Heart right ventricle (tissue), 16 donors: ENCODE results near the gene UBL3. TPM values are rescaled to one million over a fixed set of nuclear protein-coding genes. Genes with fewer than 3 reads are reported as not detected.

Experiments
- ATAC-seq, 8 donors: fragments of 200-7000 bp; cut with Tn5 transposase; one replicate each; pipeline ENCODE4 v1.9.1; 2020; ENCODE audit warnings: mild to moderate bottlenecking in 8 of 8, moderate library complexity in 8 of 8, moderate number of reproducible peaks in 1 of 8
- DNase-seq, 2 donors: peaks; one replicate each; pipeline ENCODE4 v3.0.0-alpha.2; 2020
- H3K27ac ChIP-seq, 10 donors: fragments of 200-600 bp; sonication (generic) in 2 of 10; one replicate each; pipeline versions ENCODE4 v1.5.0 to v1.8.0; 2020 to 2022; ENCODE audit warnings: mild to moderate bottlenecking in 3 of 10
- H3K27me3 ChIP-seq, 7 donors: fragments of 200-600 bp; one replicate each; pipeline ENCODE4 v1.8.0; 2021 to 2022; ENCODE audit warnings: mild to moderate bottlenecking in 2 of 7
- H3K36me3 ChIP-seq, 9 donors: fragments of 200-600 bp; sonication (generic) in 1 of 9; one replicate each; pipeline versions ENCODE4 v1.5.0 to v1.8.0; 2020 to 2022; ENCODE audit warnings: mild to moderate bottlenecking in 2 of 9
- H3K4me1 ChIP-seq, 9 donors: fragments of 200-600 bp; sonication (generic) in 1 of 9; one replicate each; pipeline versions ENCODE4 v1.5.0 to v1.8.0; 2020 to 2022; ENCODE audit warnings: mild to moderate bottlenecking in 4 of 9
- H3K4me3 ChIP-seq, 10 donors: fragments of 200-600 bp; sonication (generic) in 2 of 10; one replicate each; pipeline versions ENCODE4 v1.5.0 to v1.8.0; 2020 to 2022; ENCODE audit warnings: mild to moderate bottlenecking in 7 of 10, moderate library complexity in 2 of 10
- H3K9me3 ChIP-seq, 11 donors: fragments of 200-600 bp in 10 of 11; sonication (generic) in 2 of 11; one replicate each; pipeline versions ENCODE4 v1.5.0 to v1.8.0; 2013 to 2022; ENCODE audit warnings: mild to moderate bottlenecking in 2 of 11, control low read depth in 1 of 11, moderate library complexity in 1 of 11
- CTCF ChIP-seq, 9 donors: fragments of 200-600 bp; sonication (generic) in 2 of 9; IDR thresholded peaks; one replicate each; pipeline versions ENCODE4 v1.5.0 to v1.8.0; 2021 to 2022; ENCODE audit warnings: antibody characterized with exemption in 9 of 9, mild to moderate bottlenecking in 5 of 9, moderate library complexity in 1 of 9
- WGBS, 2 donors: extraction: QIAGEN DNeasy Blood & Tissue Kit; methylation state at CpG; one replicate each; pipeline ENCODE4 v1.1.7; 2013; ENCODE audit warnings: inconsistent platforms in 1 of 2; 5-methylcytosine and 5-hydroxymethylcytosine counted together
- intact Hi-C, 10 donors: fragments of 100-400 bp; cut with DNase I; formaldehyde crosslinking; loops; one replicate each; pipeline versions ENCODE4 v1.11.1 to v1.14.2; 2022
- polyA plus RNA-seq, 2 donors: library from polyadenylated mRNA; stranded (reverse); fragments of 200-250 nt; gene quantifications; one replicate each; pipeline ENCODE4 v1.2.3, GENCODE V29; 2013
- total RNA-seq, 10 donors: library from RNA; stranded (reverse); fragmentation: NEBNext Ultra II Directional in 3 of 10; extraction: Animal tissue kit (Norgen Biotek cat#: 25700) in 3 of 10; gene quantifications; one replicate each; pipeline versions ENCODE4 v1.2.1 to v1.2.4, GENCODE V29; 2021 to 2023
- donor health status: Arrhythmogenic right ventricular cardiomyopathy.
- donor health status: ischemic (EF 13 %, LVEDD 7.1; RV severe dilation, severe dysfunction).
- donor health status: healthy with polysubstance abuse.
- donor health status: DM: no; HTN: yes; CAD: no.
- donor health status: DM: no; HTN: no; CAD: no.
- donor health status: ischemic (EF 25% LVEDD 6.9; RV normal size, moderate dysfunction).
- donor health status: ischemic (EF 25% LVEDD 5.7; RV mildly dilated, moderate dysfunction).
- donor health status: healthy.
- donor health status: DM: yes; HTN: yes; CAD: no.
- donor health status: Ischemic cardiomyopathy.
- donor health status: ischemic (EF 35%, LVEDD 5.7; RV mildly dilated, moderate dysfunction).
- donor health status: nonischemic (EF 11% LVEDD 7.7; RV severe dilation, severe dysfunction).
- donor health status: DM: yes; HTN: yes; CAD: no.
- donor health status: PGD.
- donor health status: ischemic (EF 29% LVEDD 5.4; RV normal size, mild dysfunction).
- donor health status: nonischemic (EF 23%, LVEDD 6.1; RV moderate dilation, normal function).

Gene UBL3
- total and polyA plus RNA-seq, 12 donors: 6.7 to 24.3 (median 20.8) TPM

- Histone ChIP-seq H3K9me3 (peaks cover 0 to 13% (median 0%) of the 10 kb centered on the region in 11 donors), H3K4me3 (no peak overlapping the region), H3K4me1 (peaks cover 0 to 6% (median 0%) of the 10 kb centered on the region in 9 donors), H3K36me3 (peaks cover 0 to 15% (median 0%) of the 10 kb centered on the region in 9 donors), H3K27ac (no peak overlapping the region), H3K27me3 (no peaks in the 10 kb centered on the region)
- no peak for TF ChIP-seq CTCF (IDR thresholded peaks at IDR 0.05)
- intact Hi-C loops: loop anchor here in 1 of 10 donors (10.0 kb wide), 1 partner anchor 164 kb away; no protein-coding TSS in a partner anchor
- ATAC-seq (no peak), DNase-seq (no peak)
- WGBS, 2 donors: 90 to 92% methylated on average over 3 of the region's 3 CpGs
Measured at GRCh38 chr13:29760544-29760943, 89.9 kb downstream of the UBL3 start.

DNA sequence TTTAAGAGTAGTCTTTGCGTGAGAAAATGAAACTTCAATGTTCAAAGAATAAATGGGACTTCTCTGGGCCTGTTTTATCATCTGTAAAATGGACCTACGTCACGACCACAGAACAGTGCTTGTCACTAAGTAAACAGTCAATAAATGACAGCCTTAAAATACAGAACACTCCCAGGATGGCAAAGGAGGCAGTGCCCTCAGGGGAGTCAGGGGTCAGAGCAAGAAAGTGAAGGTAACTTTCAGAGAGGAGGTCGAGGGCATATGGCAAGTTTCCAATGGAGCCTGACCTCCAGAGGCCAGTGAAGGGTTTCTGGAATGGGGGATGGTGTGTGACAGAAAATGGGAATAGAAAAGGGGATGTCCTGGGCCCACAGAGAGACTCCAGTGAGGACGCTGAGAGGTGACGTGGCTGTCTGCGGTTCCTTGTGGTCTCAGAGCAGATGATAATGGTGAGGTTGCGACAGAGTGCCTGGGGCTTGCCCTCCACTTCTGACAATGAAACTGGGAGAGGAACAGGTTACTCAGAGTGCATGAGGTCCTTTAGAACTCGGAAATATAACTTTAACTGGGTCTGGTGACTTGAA is 91.8 kb downstream of the UBL3 start:
- DNase-seq: no peak

GRCh38 chr13:29756506-29756905 is 93.9 kb downstream of the UBL3 start:
- no peak overlapping the region for H3K4me3 ChIP-seq
- peaks cover 0 to 13% (median 0%) of the 10 kb centered on the region in 11 donors for H3K9me3 ChIP-seq
- WGBS, 2 donors: 71 to 72% methylated on average over 2 of the region's 2 CpGs
- H3K27me3 ChIP-seq: no peaks in the 10 kb centered on the region
- no peak overlapping the region for H3K27ac ChIP-seq
- H3K36me3 ChIP-seq: no peaks in the 10 kb centered on the region
- TF ChIP-seq CTCF (IDR thresholded peaks at IDR 0.05): no peak
- intact Hi-C loops: no loop called here
- peaks cover 0 to 6% (median 0%) of the 10 kb centered on the region in 9 donors for H3K4me1 ChIP-seq
- no peak for DNase-seq
- no peak for ATAC-seq

More for the DNA sequence above, 91.8 kb downstream of the UBL3 start:
- intact Hi-C loops: no loop called here
- no peak for TF ChIP-seq CTCF (IDR thresholded peaks at IDR 0.05)
- 81 to 82% methylated on average over 9 of the region's 9 CpGs for WGBS, 2 donors
- no peak overlapping the region for H3K4me3 ChIP-seq
- peaks cover 0 to 6% (median 0%) of the 10 kb centered on the region in 9 donors for H3K4me1 ChIP-seq
- peak in 1 of 8 donors; percentile 44 for ATAC-seq
- peaks cover 0 to 13% (median 0%) of the 10 kb centered on the region in 11 donors for H3K9me3 ChIP-seq
- H3K27ac ChIP-seq: no peak overlapping the region
- no peaks in the 10 kb centered on the region for H3K27me3 ChIP-seq
- H3K36me3 ChIP-seq: no peaks in the 10 kb centered on the region

DNA sequence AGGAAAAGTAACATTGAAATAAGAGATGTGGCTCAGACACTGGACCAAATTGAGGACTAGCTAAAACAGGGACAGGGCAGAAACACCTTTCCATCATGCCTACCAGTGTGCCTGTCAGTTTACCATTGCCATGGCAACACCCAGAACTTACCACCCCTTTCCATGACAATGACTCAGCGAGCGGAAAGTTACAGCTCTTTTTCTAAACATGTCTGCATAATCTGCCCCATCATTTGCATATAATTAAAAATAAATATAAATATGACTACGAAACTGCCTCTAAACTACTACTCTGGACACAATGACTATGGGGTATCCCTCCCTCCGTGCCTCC is 96.0 kb downstream of the UBL3 start:
- DNase-seq: no peak
- Histone ChIP-seq H3K9me3 (no peaks in the 10 kb centered on the region), H3K27me3 (no peaks in the 10 kb centered on the region), H3K4me1 (peaks cover 0 to 5% (median 0%) of the 10 kb centered on the region in 9 donors), H3K27ac (no peak overlapping the region), H3K4me3 (no peak overlapping the region), H3K36me3 (no peaks in the 10 kb centered on the region)
- intact Hi-C loops: no loop called here
- WGBS, 2 donors: 90 to 93% methylated on average over 4 of the region's 4 CpGs
- ATAC-seq: no peak
- TF ChIP-seq CTCF (IDR thresholded peaks at IDR 0.05): no peak
